Measurements from ENCODE around the gene HNRNPR.
A peak's percentile ranks its signal among the peaks of the same experiment; 100 is the strongest.

HNRNPR gene

DNA sequence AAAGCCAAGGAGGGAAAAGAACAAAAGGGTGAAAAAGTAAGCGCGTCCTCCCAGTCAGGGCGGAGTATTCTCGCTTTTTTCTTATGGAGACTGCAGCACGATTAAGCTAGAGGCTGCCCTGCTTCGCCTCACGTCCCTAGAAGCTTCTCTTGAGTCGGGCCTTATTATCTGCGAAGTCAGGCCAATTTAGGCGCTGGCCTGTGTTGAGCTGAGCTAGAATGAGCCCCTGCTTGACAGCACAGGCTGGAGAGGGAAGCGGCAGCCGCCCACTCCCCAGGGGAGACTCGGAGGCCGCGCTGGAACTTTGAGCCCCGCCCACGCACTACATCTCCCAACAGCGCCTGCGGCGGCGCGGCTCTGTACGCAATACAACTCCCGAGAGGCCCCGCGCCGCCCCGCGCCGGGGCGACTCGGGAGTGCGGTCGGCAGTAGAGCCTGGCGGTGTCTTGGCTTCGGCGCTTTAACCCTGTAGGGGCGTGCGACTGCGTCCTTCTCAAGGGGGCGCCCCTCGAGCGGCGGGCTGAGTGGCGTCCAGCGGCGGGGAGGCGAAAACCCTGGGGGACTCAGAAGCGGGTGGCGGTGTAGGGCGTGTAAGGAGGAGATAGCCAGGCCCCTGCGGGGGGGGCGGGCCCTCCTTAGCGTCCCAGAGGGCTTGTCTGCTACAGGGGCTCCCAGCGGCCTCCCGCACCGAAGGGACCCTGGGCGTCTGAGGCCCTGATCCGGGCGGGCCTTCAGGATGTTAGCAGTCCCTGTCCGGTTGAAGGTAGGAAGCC, 24.7 kb upstream of the HNRNPR start (continued):
- TF ChIP-seq, protein P1, sequence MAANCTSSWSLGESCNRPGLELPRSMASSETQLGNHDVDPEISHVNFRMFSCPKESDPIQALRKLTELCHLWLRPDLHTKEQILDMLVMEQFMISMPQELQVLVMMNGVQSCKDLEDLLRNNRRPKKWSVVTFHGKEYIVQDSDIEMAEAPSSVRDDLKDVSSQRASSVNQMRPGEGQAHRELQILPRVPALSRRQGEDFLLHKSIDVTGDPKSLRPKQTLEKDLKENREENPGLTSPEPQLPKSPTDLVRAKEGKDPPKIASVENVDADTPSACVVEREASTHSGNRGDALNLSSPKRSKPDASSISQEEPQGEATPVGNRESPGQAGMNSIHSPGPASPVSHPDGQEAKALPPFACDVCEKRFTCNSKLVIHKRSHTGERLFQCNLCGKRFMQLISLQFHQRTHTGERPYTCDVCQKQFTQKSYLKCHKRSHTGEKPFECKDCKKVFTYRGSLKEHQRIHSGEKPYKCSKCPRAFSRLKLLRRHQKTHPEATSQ (tag by site-specific recombination; IDR thresholded peaks at IDR 0.05): 0 out of 2 replicates have a peak, but pooled peaks have one; percentile 18
- TF ChIP-seq ZBTB1 (tag by site-specific recombination; IDR thresholded peaks at IDR 0.05) (peak; percentile 90; the same call in 1 of the 2 replicates), ZNF621 (tag by site-specific recombination; IDR thresholded peaks at IDR 0.05) (no peak), ZNF777 (tag by site-specific recombination; IDR thresholded peaks at IDR 0.05; ENCODE audit: borderline replicate concordance) (no peak), ZNF248 (tag by site-specific recombination; IDR thresholded peaks at IDR 0.05) (no peak), PRDM1 (tag by site-specific recombination; IDR thresholded peaks at IDR 0.05) (no peak), ZNF214 (tag by site-specific recombination; IDR thresholded peaks at IDR 0.05; ENCODE audit: borderline replicate concordance) (no peak), ZNF155 (tag by site-specific recombination; IDR thresholded peaks at IDR 0.05) (no peak), ZNF596 (tag by site-specific recombination; IDR thresholded peaks at IDR 0.05) (no peak), ZNF791 (tag by site-specific recombination; IDR thresholded peaks at IDR 0.05) (no peak), ZXDB (tag by site-specific recombination; IDR thresholded peaks at IDR 0.05) (peak; percentile 98), ZNF571 (tag by site-specific recombination; IDR thresholded peaks at IDR 0.05) (no peak), MYNN (tag by site-specific recombination; IDR thresholded peaks at IDR 0.05; ENCODE audit: borderline replicate concordance) (no peak), SP3 (tag by site-specific recombination; IDR thresholded peaks at IDR 0.05) (peak; percentile 63), ZSCAN23 (tag by site-specific recombination; IDR thresholded peaks at IDR 0.05) (0 out of 2 replicates have a peak, but pooled peaks have one; percentile 21), ZNF19 (tag by site-specific recombination; IDR thresholded peaks at IDR 0.05; ENCODE audit: low read depth) (no peak), ZNF311 (tag by site-specific recombination; IDR thresholded peaks at IDR 0.05; ENCODE audit: borderline replicate concordance) (no peak), OSR2 (tag by site-specific recombination; IDR thresholded peaks at IDR 0.05) (no peak), ZNF350 (tag by site-specific recombination; IDR thresholded peaks at IDR 0.05) (no peak), IKZF3 (tag by site-specific recombination; IDR thresholded peaks at IDR 0.05) (0 out of 2 replicates have a peak, but pooled peaks have one; percentile 8), ZNF707 (tag by site-specific recombination; IDR thresholded peaks at IDR 0.05) (no peak)
- TF ChIP-seq, protein P2, sequence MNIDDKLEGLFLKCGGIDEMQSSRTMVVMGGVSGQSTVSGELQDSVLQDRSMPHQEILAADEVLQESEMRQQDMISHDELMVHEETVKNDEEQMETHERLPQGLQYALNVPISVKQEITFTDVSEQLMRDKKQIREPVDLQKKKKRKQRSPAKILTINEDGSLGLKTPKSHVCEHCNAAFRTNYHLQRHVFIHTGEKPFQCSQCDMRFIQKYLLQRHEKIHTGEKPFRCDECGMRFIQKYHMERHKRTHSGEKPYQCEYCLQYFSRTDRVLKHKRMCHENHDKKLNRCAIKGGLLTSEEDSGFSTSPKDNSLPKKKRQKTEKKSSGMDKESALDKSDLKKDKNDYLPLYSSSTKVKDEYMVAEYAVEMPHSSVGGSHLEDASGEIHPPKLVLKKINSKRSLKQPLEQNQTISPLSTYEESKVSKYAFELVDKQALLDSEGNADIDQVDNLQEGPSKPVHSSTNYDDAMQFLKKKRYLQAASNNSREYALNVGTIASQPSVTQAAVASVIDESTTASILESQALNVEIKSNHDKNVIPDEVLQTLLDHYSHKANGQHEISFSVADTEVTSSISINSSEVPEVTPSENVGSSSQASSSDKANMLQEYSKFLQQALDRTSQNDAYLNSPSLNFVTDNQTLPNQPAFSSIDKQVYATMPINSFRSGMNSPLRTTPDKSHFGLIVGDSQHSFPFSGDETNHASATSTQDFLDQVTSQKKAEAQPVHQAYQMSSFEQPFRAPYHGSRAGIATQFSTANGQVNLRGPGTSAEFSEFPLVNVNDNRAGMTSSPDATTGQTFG (tag by site-specific recombination; IDR thresholded peaks at IDR 0.05; ENCODE audit: borderline replicate concordance): no peak
- TF ChIP-seq, protein P3, sequence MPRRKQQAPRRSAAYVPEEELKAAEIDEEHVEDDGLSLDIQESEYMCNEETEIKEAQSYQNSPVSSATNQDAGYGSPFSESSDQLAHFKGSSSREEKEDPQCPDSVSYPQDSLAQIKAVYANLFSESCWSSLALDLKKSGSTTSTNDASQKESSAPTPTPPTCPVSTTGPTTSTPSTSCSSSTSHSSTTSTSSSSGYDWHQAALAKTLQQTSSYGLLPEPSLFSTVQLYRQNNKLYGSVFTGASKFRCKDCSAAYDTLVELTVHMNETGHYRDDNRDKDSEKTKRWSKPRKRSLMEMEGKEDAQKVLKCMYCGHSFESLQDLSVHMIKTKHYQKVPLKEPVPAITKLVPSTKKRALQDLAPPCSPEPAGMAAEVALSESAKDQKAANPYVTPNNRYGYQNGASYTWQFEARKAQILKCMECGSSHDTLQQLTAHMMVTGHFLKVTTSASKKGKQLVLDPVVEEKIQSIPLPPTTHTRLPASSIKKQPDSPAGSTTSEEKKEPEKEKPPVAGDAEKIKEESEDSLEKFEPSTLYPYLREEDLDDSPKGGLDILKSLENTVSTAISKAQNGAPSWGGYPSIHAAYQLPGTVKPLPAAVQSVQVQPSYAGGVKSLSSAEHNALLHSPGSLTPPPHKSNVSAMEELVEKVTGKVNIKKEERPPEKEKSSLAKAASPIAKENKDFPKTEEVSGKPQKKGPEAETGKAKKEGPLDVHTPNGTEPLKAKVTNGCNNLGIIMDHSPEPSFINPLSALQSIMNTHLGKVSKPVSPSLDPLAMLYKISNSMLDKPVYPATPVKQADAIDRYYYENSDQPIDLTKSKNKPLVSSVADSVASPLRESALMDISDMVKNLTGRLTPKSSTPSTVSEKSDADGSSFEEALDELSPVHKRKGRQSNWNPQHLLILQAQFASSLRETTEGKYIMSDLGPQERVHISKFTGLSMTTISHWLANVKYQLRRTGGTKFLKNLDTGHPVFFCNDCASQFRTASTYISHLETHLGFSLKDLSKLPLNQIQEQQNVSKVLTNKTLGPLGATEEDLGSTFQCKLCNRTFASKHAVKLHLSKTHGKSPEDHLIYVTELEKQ (tag by site-specific recombination; IDR thresholded peaks at IDR 0.05; ENCODE audit: borderline replicate concordance): 0 out of 2 replicates have a peak, but pooled peaks have one; percentile 22
- TF ChIP-seq, protein P4, sequence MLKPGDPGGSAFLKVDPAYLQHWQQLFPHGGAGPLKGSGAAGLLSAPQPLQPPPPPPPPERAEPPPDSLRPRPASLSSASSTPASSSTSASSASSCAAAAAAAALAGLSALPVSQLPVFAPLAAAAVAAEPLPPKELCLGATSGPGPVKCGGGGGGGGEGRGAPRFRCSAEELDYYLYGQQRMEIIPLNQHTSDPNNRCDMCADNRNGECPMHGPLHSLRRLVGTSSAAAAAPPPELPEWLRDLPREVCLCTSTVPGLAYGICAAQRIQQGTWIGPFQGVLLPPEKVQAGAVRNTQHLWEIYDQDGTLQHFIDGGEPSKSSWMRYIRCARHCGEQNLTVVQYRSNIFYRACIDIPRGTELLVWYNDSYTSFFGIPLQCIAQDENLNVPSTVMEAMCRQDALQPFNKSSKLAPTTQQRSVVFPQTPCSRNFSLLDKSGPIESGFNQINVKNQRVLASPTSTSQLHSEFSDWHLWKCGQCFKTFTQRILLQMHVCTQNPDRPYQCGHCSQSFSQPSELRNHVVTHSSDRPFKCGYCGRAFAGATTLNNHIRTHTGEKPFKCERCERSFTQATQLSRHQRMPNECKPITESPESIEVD (tag by site-specific recombination; IDR thresholded peaks at IDR 0.05): no peak
- TF ChIP-seq, protein P5, sequence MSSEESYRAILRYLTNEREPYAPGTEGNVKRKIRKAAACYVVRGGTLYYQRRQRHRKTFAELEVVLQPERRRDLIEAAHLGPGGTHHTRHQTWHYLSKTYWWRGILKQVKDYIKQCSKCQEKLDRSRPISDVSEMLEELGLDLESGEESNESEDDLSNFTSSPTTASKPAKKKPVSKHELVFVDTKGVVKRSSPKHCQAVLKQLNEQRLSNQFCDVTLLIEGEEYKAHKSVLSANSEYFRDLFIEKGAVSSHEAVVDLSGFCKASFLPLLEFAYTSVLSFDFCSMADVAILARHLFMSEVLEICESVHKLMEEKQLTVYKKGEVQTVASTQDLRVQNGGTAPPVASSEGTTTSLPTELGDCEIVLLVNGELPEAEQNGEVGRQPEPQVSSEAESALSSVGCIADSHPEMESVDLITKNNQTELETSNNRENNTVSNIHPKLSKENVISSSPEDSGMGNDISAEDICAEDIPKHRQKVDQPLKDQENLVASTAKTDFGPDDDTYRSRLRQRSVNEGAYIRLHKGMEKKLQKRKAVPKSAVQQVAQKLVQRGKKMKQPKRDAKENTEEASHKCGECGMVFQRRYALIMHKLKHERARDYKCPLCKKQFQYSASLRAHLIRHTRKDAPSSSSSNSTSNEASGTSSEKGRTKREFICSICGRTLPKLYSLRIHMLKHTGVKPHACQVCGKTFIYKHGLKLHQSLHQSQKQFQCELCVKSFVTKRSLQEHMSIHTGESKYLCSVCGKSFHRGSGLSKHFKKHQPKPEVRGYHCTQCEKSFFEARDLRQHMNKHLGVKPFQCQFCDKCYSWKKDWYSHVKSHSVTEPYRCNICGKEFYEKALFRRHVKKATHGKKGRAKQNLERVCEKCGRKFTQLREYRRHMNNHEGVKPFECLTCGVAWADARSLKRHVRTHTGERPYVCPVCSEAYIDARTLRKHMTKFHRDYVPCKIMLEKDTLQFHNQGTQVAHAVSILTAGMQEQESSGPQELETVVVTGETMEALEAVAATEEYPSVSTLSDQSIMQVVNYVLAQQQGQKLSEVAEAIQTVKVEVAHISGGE (tag by site-specific recombination; conservative IDR thresholded peaks at IDR 0.05; ENCODE audit: low read depth): peak; percentile 52
